ENCODE data around the gene RAMP3. TPM values are rescaled to one million over a fixed set of nuclear protein-coding genes. Genes with fewer than 3 reads are reported as not detected.

The RAMP3 gene
- total RNA-seq, 2 donors from 2014 or later, result not detected

DNA sequence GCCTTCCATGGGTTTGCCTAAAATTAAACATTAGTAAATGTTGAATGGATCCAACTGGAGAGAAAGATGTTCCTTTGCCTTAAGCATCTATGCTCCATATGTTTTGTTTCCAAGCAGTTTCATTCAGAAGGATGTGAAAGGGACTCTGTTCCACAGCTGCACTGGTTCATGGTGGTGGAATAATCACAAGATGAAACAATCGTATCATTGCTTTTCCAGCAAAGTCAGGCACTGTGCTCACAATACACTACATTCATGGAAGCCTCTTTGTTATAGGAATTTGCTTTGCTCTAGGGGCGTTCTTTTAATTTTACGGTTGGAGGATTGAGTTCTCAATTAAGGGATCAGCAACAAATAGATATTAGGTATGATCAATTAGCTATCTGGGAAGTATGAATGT, 33.8 kb downstream of the RAMP3 start:
- Histone ChIP-seq H3K27ac (ENCODE audit: low read depth, low read length) (no peak overlapping the region), H3K36me3 (ENCODE audit: control insufficient read depth, insufficient read depth, low read length) (no peaks in the 10 kb centered on the region), H3K4me3 (ENCODE audit: low read length) (no peak overlapping the region), H3K4me1 (ENCODE audit: control insufficient read depth, insufficient read depth, low read length) (no peaks in the 10 kb centered on the region), H3K9ac (ENCODE audit: extremely low read depth, low read length, poor library complexity, severe bottlenecking) (no peak overlapping the region), H3K9me3 (ENCODE audit: control insufficient read depth, low read length) (no peaks in the 10 kb centered on the region), H3K27me3 (ENCODE audit: control insufficient read depth, insufficient read depth, low read length, poor library complexity, severe bottlenecking) (no peaks in the 10 kb centered on the region)
- Mint-ChIP-seq H3K36me3 (ENCODE audit: low read depth) (no peaks in the 10 kb centered on the region), H3K9me3 (peaks cover 6% of the 10 kb centered on the region), H3K4me3 (no peak overlapping the region), H3K27ac (no peak overlapping the region), H3K27me3 (ENCODE audit: insufficient read depth) (peaks cover 5% of the 10 kb centered on the region), H3K4me1 (no peaks in the 10 kb centered on the region)
- TF ChIP-seq, protein P1, sequence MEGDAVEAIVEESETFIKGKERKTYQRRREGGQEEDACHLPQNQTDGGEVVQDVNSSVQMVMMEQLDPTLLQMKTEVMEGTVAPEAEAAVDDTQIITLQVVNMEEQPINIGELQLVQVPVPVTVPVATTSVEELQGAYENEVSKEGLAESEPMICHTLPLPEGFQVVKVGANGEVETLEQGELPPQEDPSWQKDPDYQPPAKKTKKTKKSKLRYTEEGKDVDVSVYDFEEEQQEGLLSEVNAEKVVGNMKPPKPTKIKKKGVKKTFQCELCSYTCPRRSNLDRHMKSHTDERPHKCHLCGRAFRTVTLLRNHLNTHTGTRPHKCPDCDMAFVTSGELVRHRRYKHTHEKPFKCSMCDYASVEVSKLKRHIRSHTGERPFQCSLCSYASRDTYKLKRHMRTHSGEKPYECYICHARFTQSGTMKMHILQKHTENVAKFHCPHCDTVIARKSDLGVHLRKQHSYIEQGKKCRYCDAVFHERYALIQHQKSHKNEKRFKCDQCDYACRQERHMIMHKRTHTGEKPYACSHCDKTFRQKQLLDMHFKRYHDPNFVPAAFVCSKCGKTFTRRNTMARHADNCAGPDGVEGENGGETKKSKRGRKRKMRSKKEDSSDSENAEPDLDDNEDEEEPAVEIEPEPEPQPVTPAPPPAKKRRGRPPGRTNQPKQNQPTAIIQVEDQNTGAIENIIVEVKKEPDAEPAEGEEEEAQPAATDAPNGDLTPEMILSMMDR (conservative IDR thresholded peaks at IDR 0.05), result no peak
- WGBS, 2 experiments (ENCODE audit: insufficient coverage in 1 of 2, insufficient read length in 1 of 2), result 90 to 95% methylated on average over 2 to 3 of the region's 3 CpGs
- DNase-seq, result no peak

DNA sequence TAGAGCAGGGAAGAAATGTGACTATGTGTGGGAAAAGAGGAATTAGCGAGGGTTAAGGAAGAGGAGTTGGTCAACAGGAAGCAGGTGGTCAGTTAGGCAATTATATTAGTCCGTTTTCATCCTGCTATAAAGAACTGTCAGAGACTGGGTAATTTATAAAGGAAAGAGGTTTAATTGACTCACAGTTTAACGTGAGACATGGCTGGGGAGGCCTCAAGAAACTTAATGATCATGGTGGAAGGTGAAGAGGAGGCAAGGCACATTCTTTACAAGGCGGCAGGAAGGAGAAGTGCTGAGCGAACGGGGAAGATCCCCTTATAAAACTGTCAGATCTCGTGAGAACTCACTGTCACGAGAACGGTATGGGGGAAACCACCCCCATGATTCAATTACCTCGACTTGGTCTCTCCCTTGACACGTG, 35.0 kb downstream of the RAMP3 start:
- Histone ChIP-seq H3K4me3 (ENCODE audit: low read length) (no peak overlapping the region), H3K9ac (ENCODE audit: extremely low read depth, low read length, poor library complexity, severe bottlenecking) (no peak overlapping the region), H3K4me1 (ENCODE audit: control insufficient read depth, insufficient read depth, low read length) (no peaks in the 10 kb centered on the region), H3K9me3 (ENCODE audit: control insufficient read depth, low read length) (no peaks in the 10 kb centered on the region), H3K36me3 (ENCODE audit: control insufficient read depth, insufficient read depth, low read length) (no peaks in the 10 kb centered on the region), H3K27me3 (ENCODE audit: control insufficient read depth, insufficient read depth, low read length, poor library complexity, severe bottlenecking) (no peaks in the 10 kb centered on the region), H3K27ac (ENCODE audit: low read depth, low read length) (no peak overlapping the region)
- Mint-ChIP-seq H3K4me3 (no peak overlapping the region), H3K4me1 (no peaks in the 10 kb centered on the region), H3K27me3 (ENCODE audit: insufficient read depth) (peaks cover 5% of the 10 kb centered on the region), H3K36me3 (ENCODE audit: low read depth) (no peaks in the 10 kb centered on the region), H3K9me3 (peaks cover 6% of the 10 kb centered on the region), H3K27ac (no peak overlapping the region)
- TF ChIP-seq, protein P1 (conservative IDR thresholded peaks at IDR 0.05), result no peak
- WGBS, 2 experiments (ENCODE audit: insufficient coverage in 1 of 2, insufficient read length in 1 of 2), result 88 to 94% methylated on average over 10 to 11 of the region's 11 CpGs
- peak; percentile 13 for DNase-seq

DNA sequence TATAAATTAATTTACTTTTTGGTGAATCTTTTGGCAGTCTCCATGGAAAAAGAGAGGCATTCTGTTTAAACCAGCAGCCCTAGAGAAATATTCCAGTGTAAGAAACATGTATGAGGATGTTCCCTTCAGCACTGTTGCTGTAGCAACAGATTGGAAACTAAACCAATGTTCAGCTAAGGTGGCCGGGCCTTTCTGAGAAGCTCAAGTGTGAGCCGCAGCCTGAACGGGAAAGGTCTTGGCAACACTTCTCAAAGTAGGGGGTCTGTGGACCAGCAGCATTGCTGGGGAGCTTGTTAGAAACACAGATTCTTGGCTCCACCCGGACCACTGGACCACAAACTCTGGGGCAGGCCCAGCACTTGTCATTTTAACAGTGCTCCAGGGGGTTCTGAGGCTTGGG, 36.2 kb downstream of the RAMP3 start:
- Mint-ChIP-seq H3K4me3 (no peak overlapping the region), H3K36me3 (ENCODE audit: low read depth) (no peaks in the 10 kb centered on the region), H3K9me3 (peaks cover 6% of the 10 kb centered on the region), H3K27ac (no peak overlapping the region), H3K4me1 (no peaks in the 10 kb centered on the region), H3K27me3 (ENCODE audit: insufficient read depth) (peaks cover 2% of the 10 kb centered on the region)
- Histone ChIP-seq H3K9ac (ENCODE audit: extremely low read depth, low read length, poor library complexity, severe bottlenecking) (no peak overlapping the region), H3K9me3 (ENCODE audit: control insufficient read depth, low read length) (no peaks in the 10 kb centered on the region), H3K4me1 (ENCODE audit: control insufficient read depth, insufficient read depth, low read length) (no peaks in the 10 kb centered on the region), H3K27me3 (ENCODE audit: control insufficient read depth, insufficient read depth, low read length, poor library complexity, severe bottlenecking) (no peaks in the 10 kb centered on the region), H3K27ac (ENCODE audit: low read depth, low read length) (no peak overlapping the region), H3K4me3 (ENCODE audit: low read length) (no peak overlapping the region), H3K36me3 (ENCODE audit: control insufficient read depth, insufficient read depth, low read length) (no peaks in the 10 kb centered on the region)
- 76 to 86% methylated on average over 4 of the region's 4 CpGs for WGBS, 2 experiments (ENCODE audit: insufficient coverage in 1 of 2, insufficient read length in 1 of 2)
- TF ChIP-seq, protein P1 (conservative IDR thresholded peaks at IDR 0.05), result no peak
- peak; percentile 10 for DNase-seq
